Urinary bladder (tissue), 4 donors: Measurements from ENCODE around the gene PLXNA3. TPM values are rescaled to one million over a fixed set of nuclear protein-coding genes. Genes with fewer than 3 reads are reported as not detected.

Experiments
- DNase-seq: peaks from one replicate; pipeline ENCODE4 v3.0.0-alpha.2; 2015; ENCODE audit errors: extremely low spot score
- H3K27ac ChIP-seq: one replicate; pipeline ENCODE4 v1.5.1; 2013; ENCODE audit warnings: low read depth, mild to moderate bottlenecking, moderate library complexity
- H3K36me3 ChIP-seq: one replicate; pipeline ENCODE4 v1.6.1; 2013; ENCODE audit warnings: mild to moderate bottlenecking, moderate library complexity; ENCODE audit not compliant: insufficient read depth
- H3K4me1 ChIP-seq: one replicate; pipeline ENCODE4 v1.6.1; 2013; ENCODE audit warnings: mild to moderate bottlenecking, moderate library complexity; ENCODE audit not compliant: insufficient read depth
- H3K4me3 ChIP-seq: one replicate; pipeline ENCODE4 v1.5.1; 2013; ENCODE audit warnings: low read depth, low read length
- WGBS: extraction: QIAGEN DNeasy Blood & Tissue Kit; methylation state at CpG from one replicate; pipeline ENCODE4 v1.1.7; 2013; 5-methylcytosine and 5-hydroxymethylcytosine counted together
- polyA plus RNA-seq: library from polyadenylated mRNA; stranded (reverse); fragments of 200-250 nt; gene quantifications from one replicate; pipeline ENCODE4 v1.2.3, GENCODE V29; 2013
- total RNA-seq: library from RNA; depleted of rRNA; stranded (reverse); fragments of >200 nt; gene quantifications from one replicate; pipeline ENCODE4 v1.2.3, GENCODE V29; 2014
- donor health status: healthy with polysubstance abuse.
- donor health status: healthy.

PLXNA3 gene
- total and polyA plus RNA-seq, 2 donors = 10.1 to 17.3 TPM

DNA sequence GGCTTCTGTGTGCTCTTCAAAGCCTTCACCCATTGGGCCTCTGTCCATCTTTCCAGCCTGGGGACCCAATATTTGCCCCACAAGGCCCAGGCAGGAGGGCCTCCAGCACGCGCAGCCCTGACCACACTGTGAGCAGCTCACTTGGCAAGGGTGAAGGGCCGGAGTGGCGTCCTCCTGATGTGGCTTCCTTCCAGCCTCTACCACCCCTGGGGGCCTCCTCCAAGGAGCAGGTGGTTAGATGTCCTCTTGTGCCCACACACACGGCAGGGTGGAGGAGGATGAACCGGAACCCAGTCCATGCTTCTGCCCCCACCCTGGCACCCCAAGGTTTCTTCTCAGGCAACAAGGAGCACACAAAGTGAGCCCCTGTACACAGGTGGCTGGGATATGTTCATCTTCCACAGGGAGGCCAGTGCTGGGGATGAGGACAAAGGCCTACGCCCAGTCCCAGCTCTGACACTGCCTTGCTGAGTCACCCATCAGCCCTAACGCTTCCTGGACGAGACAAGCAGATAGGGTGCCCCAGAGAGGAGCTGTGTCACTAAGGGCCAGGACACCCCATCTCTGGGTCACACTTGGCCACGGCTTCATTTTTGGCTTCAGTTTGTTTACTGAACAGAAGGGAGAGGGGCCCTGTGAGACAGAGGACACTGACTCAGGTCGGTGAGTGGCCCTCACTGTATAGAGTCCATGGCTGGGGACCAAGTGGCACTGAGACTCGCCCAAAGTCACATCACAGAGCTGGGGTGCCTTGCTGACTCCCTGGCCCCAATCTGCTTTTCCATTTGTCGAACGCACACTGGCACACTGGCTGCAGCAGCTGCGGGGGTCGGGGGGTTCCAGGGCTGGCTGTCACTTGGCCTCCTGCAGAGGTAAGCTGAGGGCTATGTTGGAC lies 26.4 kb downstream of the PLXNA3 start:
- no peak for DNase-seq
- 76% methylated on average over 16 of the region's 16 CpGs for WGBS
- no peak overlapping the region for H3K27ac ChIP-seq

DNA sequence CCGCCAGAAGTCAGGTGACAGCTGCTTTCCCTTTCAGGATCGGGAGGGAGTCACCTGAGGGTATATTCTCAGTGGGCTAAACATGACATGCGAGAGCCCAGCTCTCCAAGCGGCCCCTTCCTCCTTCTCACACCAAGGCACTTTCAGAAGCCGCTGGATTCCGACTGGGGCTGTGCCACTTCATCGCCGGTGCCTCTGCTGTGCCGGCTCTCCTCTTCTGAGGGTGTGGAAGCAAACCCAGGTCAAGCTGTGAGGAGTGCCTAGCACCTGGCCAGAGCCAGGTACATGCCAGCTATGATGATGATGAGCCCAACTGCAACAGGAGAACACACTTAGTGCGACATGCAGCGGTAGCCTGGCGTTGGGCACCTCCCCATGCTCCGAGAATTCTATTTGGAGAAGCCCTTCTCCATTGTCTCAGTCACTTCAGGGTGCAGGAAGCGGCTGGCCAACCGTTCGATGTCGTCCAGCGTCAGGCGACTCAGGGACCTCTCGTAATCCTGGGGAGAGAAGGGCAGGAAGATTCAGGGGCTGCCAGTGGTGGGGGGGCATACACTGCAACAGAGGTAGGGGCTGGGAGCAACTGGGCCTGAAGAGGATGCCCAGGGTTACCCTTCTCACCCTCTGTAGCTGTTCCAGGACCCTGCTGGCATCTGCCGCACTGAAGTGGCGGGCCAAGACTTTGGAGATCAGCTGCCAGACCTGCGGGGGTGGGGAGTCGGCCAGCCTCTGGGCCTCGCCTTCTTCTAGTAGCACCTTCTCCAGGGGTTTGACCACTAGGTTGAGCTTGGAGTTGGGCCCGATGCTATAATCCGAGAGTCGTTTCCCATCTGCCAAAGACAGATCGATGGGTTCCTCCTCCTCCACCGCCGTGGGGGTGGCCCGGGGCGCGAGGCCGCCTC lies 27.3 kb downstream of the PLXNA3 start:
- Histone ChIP-seq H3K4me3 (peak overlapping the region; percentile 76), H3K36me3 (peaks cover 1% of the 10 kb centered on the region), H3K27ac (peak overlapping the region; percentile 85), H3K4me1 (no peaks in the 10 kb centered on the region)
- WGBS = 40% methylated on average over 35 of the region's 35 CpGs
- DNase-seq = no peak

More for the DNA sequence above, 26.4 kb downstream of the PLXNA3 start:
- no peaks in the 10 kb centered on the region for H3K4me1 ChIP-seq
- H3K4me3 ChIP-seq = no peak overlapping the region
- H3K36me3 ChIP-seq = peaks cover 1% of the 10 kb centered on the region

GRCh38 chrX:154486052-154486395 lies 27.9 kb downstream of the PLXNA3 start:
- Histone ChIP-seq H3K27ac (peak overlapping the region; percentile 85), H3K4me3 (peak overlapping the region; percentile 76), H3K4me1 (no peaks in the 10 kb centered on the region), H3K36me3 (peaks cover 1% of the 10 kb centered on the region)
- under 1% methylated on average over 35 of the region's 35 CpGs for WGBS
- no peak for DNase-seq

DNA sequence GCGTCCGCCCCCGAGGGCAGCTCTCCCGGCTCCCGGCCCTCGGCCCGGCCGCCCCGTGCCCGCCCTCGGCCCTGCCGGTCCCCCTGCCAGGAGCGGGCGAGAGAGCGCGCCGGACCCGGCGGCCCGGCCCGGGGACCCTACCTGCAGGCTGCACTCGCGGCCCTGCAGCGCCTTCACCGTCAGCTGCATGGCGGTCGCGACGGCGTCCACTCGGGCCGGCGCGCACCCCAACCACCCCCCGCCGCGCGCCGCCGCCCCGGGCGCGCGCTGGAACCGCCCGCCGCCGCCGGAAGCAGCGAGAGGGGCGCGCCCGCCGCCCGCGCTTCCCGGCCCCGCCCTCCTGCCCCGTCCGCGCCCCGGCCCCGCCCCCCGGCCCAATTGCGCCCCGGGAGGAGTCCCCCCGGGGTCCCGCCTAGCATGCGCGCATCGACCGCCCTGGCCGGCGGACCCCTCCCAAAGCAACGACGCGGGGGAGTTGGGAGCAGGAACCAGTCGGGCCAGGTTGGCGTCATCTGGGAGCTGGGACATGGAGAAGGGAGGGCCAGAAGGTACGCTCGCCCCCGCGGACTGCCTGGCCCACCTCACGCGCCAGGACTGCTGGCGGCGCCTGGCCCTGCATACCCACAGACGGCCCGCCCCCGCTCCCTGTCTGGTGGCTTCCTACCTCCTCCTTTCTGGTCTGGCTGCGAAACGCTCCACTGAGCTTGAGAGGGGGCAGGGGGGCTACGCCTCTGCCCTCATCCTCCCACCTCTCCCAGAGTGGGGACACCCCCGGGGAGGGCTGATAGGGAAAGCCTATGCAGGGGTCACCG lies 28.5 kb downstream of the PLXNA3 start, which contains the start of gene UBL4A:
Gene UBL4A, minus strand, starts transcription at position 220 of the 812 bp plus-strand sequence. Its CDS starts 31 bp downstream, at position 189.
- no peaks in the 10 kb centered on the region for H3K4me1 ChIP-seq
- H3K27ac ChIP-seq = peak within 1 kb of the TSS; percentile 85
- WGBS = under 1% methylated on average over 77 of the region's 95 CpGs
- H3K36me3 ChIP-seq = peaks cover 1% of the 10 kb centered on the region
- DNase-seq = no peak
- H3K4me3 ChIP-seq = peak within 1 kb of the TSS; percentile 76

- no peak overlapping the region for H3K27ac ChIP-seq
Measured at GRCh38 chrX:154487518-154488290, 29.6 kb downstream of the PLXNA3 start.

DNA sequence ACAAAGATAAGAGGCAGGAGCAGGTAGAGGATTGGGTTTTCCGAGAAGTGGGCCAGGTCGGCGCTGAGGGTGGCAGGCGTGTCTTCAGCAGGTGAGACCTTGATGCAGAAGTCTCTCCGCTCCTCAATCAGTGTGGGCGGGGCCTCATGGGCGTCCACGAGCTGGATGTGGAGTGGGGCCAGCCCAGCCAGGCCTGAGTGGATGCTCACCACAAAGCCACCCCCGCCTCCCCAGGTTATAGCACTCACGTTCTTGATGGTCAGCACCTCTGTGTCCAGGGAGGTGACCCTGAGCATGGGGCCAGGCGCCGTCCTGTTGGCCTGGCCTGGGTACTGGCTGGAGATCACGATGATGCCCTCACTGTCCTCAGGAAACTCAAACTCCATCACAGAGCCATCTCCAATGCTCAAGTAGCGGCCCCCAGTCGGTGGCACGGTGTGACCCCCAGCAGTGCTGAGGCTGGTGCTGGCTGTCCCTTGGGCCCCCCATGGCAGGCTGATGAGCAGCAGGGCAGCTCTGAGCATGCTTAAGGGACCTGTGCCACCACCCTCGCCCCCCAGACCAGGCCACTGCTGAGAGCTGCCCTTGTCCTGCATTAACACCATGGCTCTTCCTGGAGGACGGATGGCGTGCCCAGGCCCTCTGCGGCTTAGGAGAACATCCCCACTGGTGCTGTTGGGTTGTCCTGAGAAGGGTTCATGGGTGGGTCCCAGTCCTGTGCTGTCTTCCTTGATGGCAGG lies 30.4 kb downstream of the PLXNA3 start:
- Histone ChIP-seq H3K36me3 (peaks cover 1% of the 10 kb centered on the region), H3K27ac (no peak overlapping the region), H3K4me1 (no peaks in the 10 kb centered on the region), H3K4me3 (no peak overlapping the region)
- no peak for DNase-seq
- 89% methylated on average over 20 of the region's 20 CpGs for WGBS

More at GRCh38 chrX:154487518-154488290, 29.6 kb downstream of the PLXNA3 start:
- WGBS = 90% methylated on average over 28 of the region's 28 CpGs
- Histone ChIP-seq H3K4me1 (no peaks in the 10 kb centered on the region), H3K4me3 (no peak overlapping the region), H3K36me3 (peaks cover 1% of the 10 kb centered on the region)
- no peak for DNase-seq

DNA sequence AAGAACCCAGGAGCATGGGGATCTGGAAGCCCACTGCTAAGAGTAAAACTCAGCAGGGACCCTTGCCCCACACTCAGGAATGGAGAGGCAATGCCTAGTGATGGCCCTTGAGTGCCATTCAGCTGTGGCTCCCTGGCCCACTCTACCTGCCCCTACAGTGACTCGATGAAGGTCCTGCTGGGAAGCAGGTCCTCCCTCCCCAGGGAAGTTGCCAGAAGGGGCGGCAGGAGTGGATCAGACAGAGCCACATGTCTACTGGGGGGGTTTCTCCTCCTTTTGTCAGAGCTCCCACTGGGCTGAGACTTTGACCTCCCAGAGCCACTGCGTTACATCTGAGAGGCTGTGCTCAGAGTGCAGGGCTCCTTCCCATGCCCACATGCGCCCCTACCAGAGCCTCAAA lies 31.1 kb downstream of the PLXNA3 start:
- Histone ChIP-seq H3K36me3 (no peaks in the 10 kb centered on the region), H3K27ac (no peak overlapping the region), H3K4me3 (no peak overlapping the region), H3K4me1 (no peaks in the 10 kb centered on the region)
- WGBS = 77% methylated on average over 4 of the region's 4 CpGs
- no peak for DNase-seq

GRCh38 chrX:154490021-154490413 lies 31.9 kb downstream of the PLXNA3 start:
- no peak for DNase-seq
- Histone ChIP-seq H3K4me3 (peak overlapping the region; percentile 69), H3K27ac (peak overlapping the region; percentile 96), H3K36me3 (no peaks in the 10 kb centered on the region), H3K4me1 (no peaks in the 10 kb centered on the region)
- WGBS = 1% methylated on average over 19 of the region's 19 CpGs

DNA sequence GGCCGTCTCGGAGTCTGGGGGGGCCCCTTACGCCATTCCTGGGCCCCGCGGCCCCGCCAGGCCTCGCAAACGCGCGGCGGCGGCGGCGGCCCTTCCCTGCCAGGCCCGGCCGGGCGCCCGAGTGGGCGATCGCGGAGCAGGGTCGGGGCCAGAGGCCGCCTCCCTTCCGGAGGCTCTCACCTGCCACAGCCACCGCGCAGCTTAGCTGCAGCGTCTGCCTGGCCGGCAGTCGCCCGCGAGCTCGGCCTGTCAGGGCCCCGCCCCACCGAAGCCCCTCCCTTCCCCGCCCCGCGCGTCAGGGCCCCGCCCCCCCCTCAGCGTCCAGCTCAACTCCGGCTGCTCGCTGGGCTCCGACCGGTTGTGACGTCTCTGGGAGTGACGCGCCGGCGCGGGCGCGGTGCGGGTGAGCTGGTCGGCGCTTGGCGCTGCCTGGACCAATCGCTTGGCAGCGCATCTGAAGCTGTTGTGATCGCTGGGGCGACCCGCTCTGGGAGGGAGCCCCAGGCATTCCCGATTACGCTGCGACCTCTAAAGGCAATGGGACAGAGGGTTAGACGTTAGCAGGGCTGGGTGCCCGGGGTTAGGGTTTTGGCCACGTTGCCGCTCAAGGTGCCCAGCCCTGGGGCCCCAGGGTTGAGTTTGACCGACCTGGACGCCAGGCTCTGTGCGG lies 32.5 kb downstream of the PLXNA3 start, which contains the start of gene SLC10A3:
Gene SLC10A3, minus strand, starts transcription at position 216 of the 670 bp plus-strand sequence. CDS start 1,689 bp downstream, outside the sequence.
- peak within 1 kb of the TSS; percentile 69 for H3K4me3 ChIP-seq
- H3K4me1 ChIP-seq = no peaks in the 10 kb centered on the region
- under 1% methylated on average over 52 of the region's 71 CpGs for WGBS
- H3K36me3 ChIP-seq = no peaks in the 10 kb centered on the region
- DNase-seq = peak; percentile 74
- peak within 1 kb of the TSS; percentile 96 for H3K27ac ChIP-seq

DNA sequence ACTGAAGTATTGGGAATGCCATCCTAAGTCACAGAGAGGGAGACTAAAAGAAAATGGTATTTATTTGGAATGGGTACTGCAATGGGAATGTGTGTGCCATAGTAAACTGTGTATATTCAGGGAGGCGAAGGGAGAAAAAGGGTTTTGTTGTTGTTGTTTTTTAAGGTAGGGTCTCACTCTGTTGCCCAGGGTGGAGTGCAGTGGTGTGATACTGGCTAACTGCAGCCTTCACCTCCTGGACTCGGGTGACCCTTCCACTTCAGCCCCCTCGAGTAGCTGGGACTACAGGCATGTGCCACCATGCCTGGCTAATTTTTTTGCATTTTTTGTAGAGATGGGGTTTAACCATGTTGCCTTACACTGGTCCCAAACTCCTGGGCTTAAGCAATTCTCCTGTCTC lies 36.6 kb downstream of the PLXNA3 start:
- 75% methylated on average over 3 of the region's 3 CpGs for WGBS
- DNase-seq = no peak
- no peak overlapping the region for H3K27ac ChIP-seq
- H3K4me1 ChIP-seq = no peaks in the 10 kb centered on the region
- no peak overlapping the region for H3K4me3 ChIP-seq
- no peaks in the 10 kb centered on the region for H3K36me3 ChIP-seq

- Histone ChIP-seq H3K4me3 (no peak overlapping the region), H3K27ac (no peak overlapping the region), H3K36me3 (no peaks in the 10 kb centered on the region), H3K4me1 (no peaks in the 10 kb centered on the region)
- DNase-seq = no peak
- WGBS = 77% methylated on average over 6 of the region's 6 CpGs
Measured at GRCh38 chrX:154495472-154495922, 37.4 kb downstream of the PLXNA3 start.
